T-helper 2 cell (primary cell): ENCODE measurements around the gene ZNF565.
"Not testable (repeated sequence)": the region's sequence is repeated elsewhere in the genome, so short reads cannot be mapped to it uniquely, and the experiment has no call there.

Experiments used
- DNase-seq, 5 experiments: peaks; one replicate each; pipeline versions ENCODE4 v3.0.0 to v3.0.0-alpha.2; 2012 to 2022

The ZNF565 gene

DNA sequence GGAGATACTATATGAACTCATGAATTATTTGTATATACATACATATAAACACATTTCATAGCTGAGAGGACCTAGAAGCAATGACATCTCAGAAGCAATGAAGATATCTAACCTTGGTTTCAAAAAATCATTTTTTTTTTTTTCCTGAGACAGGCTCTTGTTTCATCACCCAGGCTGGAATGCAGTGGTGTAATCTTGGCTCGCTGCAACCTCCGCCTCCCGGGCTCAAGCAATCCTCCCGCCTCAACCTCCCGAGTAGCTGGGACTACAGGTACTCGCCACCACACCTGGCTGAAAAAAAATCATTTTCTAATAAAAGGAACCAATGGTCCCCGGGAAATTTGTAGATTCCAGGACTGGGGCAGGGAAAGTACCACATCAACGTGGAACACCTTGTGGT is 4.0 kb downstream of the ZNF565 start:
- DNase-seq = no peak

- DNase-seq = no peak
Observed at GRCh38 chr19:36209372-36209771, 5.1 kb downstream of the ZNF565 start.

- no peak for DNase-seq
Observed at GRCh38 chr19:36207605-36208252, 6.7 kb downstream of the ZNF565 start.

DNA sequence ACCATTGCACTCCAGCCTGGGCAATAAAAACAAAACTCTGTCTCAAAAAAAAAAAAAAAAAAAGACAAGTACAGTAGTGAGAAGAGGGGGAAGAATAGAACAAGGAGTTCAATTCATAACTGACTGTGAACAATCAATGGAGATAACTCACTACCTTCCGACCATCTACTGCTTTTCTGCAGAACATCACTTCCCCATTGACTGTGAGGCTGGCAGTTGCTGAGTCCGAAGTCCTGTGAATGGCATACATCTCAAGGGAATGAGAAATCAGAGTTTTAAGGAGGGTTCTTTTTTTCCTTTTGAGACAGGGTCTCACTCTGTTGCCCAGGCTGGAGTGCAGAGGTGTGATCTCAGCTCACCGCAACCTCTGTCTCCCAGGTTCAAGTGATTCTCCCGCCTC is 11.2 kb downstream of the ZNF565 start:
- no peak for DNase-seq

DNA sequence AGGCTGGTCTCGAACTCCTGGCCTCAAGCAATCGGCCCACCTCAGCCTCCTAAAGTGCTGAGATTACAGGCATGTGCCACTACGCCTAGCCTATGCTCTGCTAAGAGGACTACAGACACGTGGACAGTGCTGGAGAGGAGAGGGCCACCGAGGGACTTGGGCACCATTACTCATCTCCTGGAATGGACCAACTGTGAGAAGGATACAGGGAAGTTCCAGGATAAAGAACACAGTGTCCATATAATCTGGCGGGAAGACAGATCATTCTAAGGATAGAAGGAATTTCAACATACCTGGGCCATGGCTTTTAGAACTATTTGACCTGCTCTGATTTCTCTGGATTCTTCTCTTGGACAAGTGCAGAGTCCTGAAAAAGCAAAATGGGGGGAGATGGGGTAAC is 12.8 kb downstream of the ZNF565 start:
- no peak for DNase-seq

GRCh38 chr19:36198119-36198518 is 16.3 kb downstream of the ZNF565 start:
- no peak for DNase-seq

- DNase-seq = no peak
Observed at GRCh38 chr19:36196249-36196648, 18.2 kb downstream of the ZNF565 start.

DNA sequence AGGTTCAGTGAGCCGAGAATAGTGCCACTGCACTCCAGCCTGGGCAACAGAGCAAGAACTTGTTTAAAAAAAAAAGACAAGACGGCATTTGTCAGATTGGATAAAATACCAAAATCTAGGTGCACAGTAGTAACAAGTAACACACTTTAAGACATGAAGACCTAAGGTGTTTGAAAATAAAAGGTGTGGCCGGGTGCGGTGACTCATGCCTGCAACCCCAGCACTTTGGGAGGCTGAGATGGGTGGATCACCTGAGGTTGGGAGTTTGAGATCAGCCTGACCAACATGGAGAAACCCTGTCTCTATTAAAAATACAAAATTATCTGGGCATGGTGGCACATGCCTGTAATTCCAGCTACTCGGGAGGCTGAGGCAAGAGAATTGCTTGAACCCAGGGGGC is 27.7 kb downstream of the ZNF565 start:
- DNase-seq = not testable (repeated sequence)

DNA sequence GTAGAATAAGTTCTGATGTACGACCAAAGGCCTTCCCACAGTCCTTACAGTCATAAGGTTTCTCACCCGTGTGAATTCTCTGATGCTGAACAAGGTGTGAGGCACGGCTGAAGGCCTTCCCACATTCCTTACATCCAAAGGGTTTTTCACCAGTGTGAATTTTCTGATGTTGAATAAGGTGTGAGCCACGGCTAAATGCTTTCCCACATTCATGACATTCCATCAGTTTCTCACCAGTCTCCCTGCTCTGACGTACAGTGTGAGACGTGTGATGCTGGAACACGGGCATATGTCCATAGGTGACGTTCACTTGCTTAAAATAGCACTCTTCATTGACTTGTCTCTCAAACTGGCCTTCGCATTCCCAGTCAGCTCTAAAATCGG is 31.2 kb downstream of the ZNF565 start:
- no peak for DNase-seq

DNA sequence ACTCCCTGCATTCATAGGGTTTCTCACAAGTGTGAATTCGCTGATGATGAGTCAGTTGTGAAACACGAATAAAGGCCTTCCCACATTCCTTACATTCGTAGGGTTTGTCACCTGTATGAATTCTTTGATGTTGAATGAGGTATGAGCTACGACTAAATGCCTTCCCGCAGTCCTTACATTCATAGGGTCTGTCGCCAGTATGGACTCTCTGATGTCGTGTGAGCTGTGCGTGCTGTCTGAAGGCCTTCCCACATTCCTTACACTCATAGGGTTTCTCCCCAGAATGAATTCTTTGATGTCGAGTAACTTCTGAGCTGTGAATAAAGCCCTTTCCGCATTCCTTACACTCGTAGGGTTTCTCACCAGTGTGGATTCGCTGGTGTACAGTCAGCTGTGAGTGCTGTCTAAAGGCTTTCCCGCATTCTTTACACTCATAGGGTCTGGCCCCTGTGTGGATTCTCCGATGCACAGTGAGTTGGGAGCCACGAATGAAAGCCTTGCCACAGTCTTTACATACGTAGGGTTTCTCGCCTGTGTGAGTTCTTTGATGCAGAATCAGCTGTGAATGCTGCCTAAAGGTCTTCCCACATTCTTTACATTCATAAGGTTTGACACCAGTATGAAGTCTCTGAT is 31.7 kb downstream of the ZNF565 start:
- no peak for DNase-seq

- not testable (repeated sequence) for DNase-seq
Observed at GRCh38 chr19:36179077-36179476, 35.4 kb downstream of the ZNF565 start.

GRCh38 chr19:36173846-36174245 is 40.6 kb downstream of the ZNF565 start:
- DNase-seq = not testable (repeated sequence)

- no peak for DNase-seq
Observed at GRCh38 chr19:36172852-36173251, 41.6 kb downstream of the ZNF565 start.

DNA sequence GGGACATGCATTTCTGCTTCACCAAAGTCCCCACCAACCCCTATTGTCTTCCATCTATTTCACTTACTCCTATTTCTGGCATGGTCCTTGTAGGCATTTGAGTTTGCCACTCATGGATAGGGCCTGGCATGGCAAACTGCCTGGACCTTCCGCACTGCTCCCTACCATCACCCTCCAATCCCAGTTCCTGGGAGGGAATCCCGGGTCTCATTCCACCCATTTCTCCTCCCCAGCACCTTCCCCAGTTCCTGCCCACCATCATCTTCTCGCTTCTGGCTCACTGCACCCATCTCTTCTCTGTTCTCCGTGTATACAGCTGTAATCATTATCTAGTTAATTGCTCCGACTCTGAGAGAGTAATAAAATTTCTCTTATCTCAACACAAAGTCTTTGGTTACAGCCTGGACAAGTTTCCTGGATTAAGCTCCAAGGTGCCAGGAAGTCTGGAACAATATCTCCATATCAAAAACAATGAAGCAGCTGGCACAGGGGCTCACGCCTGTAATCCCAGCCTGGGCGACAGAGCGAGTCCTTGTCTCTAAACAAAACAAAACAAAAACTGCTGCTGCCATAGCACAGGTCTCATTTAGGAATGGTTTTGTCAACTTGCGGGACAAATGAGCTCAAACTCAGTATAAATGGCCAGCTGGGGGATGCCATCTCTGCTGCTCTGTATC is 45.2 kb downstream of the ZNF565 start:
- DNase-seq = no peak

DNA sequence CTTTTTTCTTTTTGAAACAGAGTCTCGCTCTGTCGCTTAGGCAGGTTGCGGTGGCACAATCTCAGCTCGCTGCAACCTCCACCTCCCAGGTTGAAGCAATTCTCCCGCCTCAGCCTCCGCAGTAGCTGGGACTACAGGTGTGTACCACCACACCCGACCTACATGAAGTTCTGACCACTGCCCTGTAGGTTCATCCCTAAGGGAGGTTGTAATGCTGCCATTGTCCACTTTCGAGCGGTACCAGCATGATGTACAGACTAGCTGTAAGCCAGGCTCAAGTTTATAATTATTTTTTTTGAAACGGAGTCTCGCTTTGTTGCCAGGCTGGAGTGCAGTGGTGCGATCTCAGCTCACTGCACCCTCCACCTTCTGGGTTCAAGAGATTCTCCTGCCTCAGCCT is 50.7 kb downstream of the ZNF565 start:
- DNase-seq = no peak

GRCh38 chr19:36160821-36161596 is 53.5 kb downstream of the ZNF565 start:
- no peak for DNase-seq

GRCh38 chr19:36153126-36153525 is 61.3 kb downstream of the ZNF565 start:
- no peak for DNase-seq

- no peak for DNase-seq
Observed at GRCh38 chr19:36152352-36153091, 61.9 kb downstream of the ZNF565 start, which contains the start of gene COX7A1. COX7A1 (minus strand) TSS chr19:36152447; CDS start chr19:36152407, 40 bp downstream.

GRCh38 chr19:36152019-36152351 is 62.5 kb downstream of the ZNF565 start:
- no peak for DNase-seq

GRCh38 chr19:36151144-36152018 is 63.1 kb downstream of the ZNF565 start:
- DNase-seq = no peak

GRCh38 chr19:36150586-36150985 is 63.9 kb downstream of the ZNF565 start:
- DNase-seq = no peak
